AG04450 (cell line): Measurements from ENCODE around the gene PIP5KL1. TPM values are rescaled to one million over a fixed set of nuclear protein-coding genes. Genes with fewer than 3 reads are reported as not detected.

Experiments used
- CTCF ChIA-PET: fragments of 300-600, 350-600 bp; formaldehyde crosslinking; extraction: SDS; loops from one replicate; lab custom pipeline; 2022; ENCODE audit warnings: antibody characterized with exemption, inconsistent platforms; lab: Charles Lee
- POLR2A ChIA-PET: fragments of 350-600 bp; formaldehyde crosslinking; extraction: SDS; loops from one replicate; lab custom pipeline; 2021; ENCODE audit warnings: antibody characterized with exemption, inconsistent platforms; lab: Yijun Ruan, JAX
- DNase-seq: peaks from one replicate; pipeline ENCODE4 v3.0.0-alpha.2; 2011; ENCODE audit warnings: low read depth, low spot score
- H3K27ac ChIP-seq: one replicate; pipeline ENCODE4 v1.5.1; 2012; ENCODE audit warnings: low read depth, low read length, control low read depth
- H3K27me3 ChIP-seq: one replicate; pipeline ENCODE4 v1.6.0; 2012; ENCODE audit warnings: low read length; ENCODE audit not compliant: control insufficient read depth, insufficient read depth
- H3K4me3 ChIP-seq: 2 replicates; pipeline ENCODE4 v1.5.1; 2011; ENCODE audit warnings: mild to moderate bottlenecking, low read depth, low read length, control low read depth
- H3K9me3 ChIP-seq: 2 replicates; pipeline ENCODE4 v1.5.1; 2012; ENCODE audit warnings: low read length; ENCODE audit not compliant: control insufficient read depth, insufficient read depth
- polyA plus RNA-seq: library from polyadenylated mRNA; depleted of rRNA; stranded (reverse); fragments of >200 nt; gene quantifications from 2 replicates; pipeline ENCODE4 v1.2.3, GENCODE V29; 2011
- TF ChIP-seq, protein P1 (sequence below): IDR thresholded peaks from 2 replicates; pipeline ENCODE4 v1.5.1; 2011; ENCODE audit warnings: low read depth, low read length, control low read depth, inconsistent platforms

Gene PIP5KL1
- polyA plus RNA-seq, 1 experiment = 1.2 TPM

- H3K27ac ChIP-seq = peak overlapping the region; percentile 2
- ChIA-PET POLR2A (no interaction called here), CTCF (interaction anchor here (1.0 to 1.4 kb wide), 2 partner anchors 8 to 100 kb away, joined by 3 read pairs; no protein-coding TSS in a partner anchor)
- no peaks in the 10 kb centered on the region for H3K27me3 ChIP-seq
- no peaks in the 10 kb centered on the region; the same call in 1 of the 2 replicates for H3K9me3 ChIP-seq
- H3K4me3 ChIP-seq = peak overlapping the region; percentile 96; the same call in 1 of the 2 replicates
- DNase-seq = no peak
- TF ChIP-seq, protein P1, sequence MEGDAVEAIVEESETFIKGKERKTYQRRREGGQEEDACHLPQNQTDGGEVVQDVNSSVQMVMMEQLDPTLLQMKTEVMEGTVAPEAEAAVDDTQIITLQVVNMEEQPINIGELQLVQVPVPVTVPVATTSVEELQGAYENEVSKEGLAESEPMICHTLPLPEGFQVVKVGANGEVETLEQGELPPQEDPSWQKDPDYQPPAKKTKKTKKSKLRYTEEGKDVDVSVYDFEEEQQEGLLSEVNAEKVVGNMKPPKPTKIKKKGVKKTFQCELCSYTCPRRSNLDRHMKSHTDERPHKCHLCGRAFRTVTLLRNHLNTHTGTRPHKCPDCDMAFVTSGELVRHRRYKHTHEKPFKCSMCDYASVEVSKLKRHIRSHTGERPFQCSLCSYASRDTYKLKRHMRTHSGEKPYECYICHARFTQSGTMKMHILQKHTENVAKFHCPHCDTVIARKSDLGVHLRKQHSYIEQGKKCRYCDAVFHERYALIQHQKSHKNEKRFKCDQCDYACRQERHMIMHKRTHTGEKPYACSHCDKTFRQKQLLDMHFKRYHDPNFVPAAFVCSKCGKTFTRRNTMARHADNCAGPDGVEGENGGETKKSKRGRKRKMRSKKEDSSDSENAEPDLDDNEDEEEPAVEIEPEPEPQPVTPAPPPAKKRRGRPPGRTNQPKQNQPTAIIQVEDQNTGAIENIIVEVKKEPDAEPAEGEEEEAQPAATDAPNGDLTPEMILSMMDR = no peak
Observed at GRCh38 chr9:127935765-127936221, 5.2 kb upstream of the PIP5KL1 start.

DNA sequence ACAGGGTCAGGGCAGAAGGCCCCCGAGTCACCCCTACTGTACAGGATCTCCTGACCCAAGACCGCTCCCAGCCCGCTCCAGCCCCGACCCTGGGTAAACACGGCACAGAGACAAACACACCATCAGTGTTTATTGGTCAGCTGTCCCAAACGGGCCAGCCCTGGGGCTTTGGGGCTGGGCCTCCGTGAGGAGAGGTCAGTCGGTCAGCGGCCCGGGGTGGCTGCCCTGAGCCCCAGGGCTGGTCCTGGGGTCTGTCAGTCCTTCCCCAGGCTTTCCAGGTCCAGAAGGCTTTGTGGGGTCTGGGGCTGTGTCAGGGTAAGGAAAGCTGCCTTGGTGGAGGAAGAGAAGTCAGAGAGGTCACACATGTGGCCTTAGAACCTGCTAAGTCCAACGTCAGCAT is 4.4 kb upstream of the PIP5KL1 start:
- POLR2A ChIA-PET = no interaction called here

DNA sequence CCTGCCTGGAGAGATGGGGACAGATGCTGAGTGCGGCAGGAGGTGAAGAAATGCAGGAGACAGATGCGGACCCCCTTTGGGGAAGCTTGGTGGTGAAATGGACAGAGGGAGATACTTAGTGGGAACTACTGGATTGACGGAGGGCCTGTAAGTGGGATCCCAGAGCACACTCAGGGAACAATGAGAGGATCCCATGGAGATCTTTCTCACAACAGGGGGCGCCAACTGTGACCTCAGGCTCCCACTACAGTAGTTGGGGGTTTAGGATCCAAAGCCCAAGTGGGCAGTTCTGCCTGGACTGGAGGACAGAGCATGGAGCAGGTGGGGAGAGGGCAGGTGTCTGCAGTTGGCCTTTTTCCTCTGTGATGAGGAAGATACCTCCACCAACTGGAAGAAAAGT is 3.7 kb upstream of the PIP5KL1 start:
- ChIA-PET CTCF (interaction anchor here (1.4 to 3.3 kb wide), 2 partner anchors 9 to 101 kb away, joined by 3 to 19 read pairs; no protein-coding TSS in a partner anchor), POLR2A (interaction anchor here (0.7 kb wide), 1 partner anchor 21 kb away, joined by 3 read pairs; no protein-coding TSS in a partner anchor)
- no peaks in the 10 kb centered on the region for H3K27me3 ChIP-seq
- H3K9me3 ChIP-seq = no peaks in the 10 kb centered on the region; the same call in 1 of the 2 replicates
- H3K4me3 ChIP-seq = no peak overlapping the region
- no peak overlapping the region for H3K27ac ChIP-seq
- DNase-seq = no peak
- TF ChIP-seq, protein P1 = no peak

More for the DNA sequence above, 4.4 kb upstream of the PIP5KL1 start:
- Histone ChIP-seq H3K27ac (no peak overlapping the region), H3K27me3 (no peaks in the 10 kb centered on the region), H3K4me3 (no peak overlapping the region), H3K9me3 (no peaks in the 10 kb centered on the region; the same call in 1 of the 2 replicates)
- DNase-seq = no peak
- CTCF ChIA-PET = interaction anchor here (1.0 to 3.3 kb wide), 3 partner anchors 8 to 100 kb away, joined by 3 to 19 read pairs (median 3); no protein-coding TSS in a partner anchor
- TF ChIP-seq, protein P1 = no peak

DNA sequence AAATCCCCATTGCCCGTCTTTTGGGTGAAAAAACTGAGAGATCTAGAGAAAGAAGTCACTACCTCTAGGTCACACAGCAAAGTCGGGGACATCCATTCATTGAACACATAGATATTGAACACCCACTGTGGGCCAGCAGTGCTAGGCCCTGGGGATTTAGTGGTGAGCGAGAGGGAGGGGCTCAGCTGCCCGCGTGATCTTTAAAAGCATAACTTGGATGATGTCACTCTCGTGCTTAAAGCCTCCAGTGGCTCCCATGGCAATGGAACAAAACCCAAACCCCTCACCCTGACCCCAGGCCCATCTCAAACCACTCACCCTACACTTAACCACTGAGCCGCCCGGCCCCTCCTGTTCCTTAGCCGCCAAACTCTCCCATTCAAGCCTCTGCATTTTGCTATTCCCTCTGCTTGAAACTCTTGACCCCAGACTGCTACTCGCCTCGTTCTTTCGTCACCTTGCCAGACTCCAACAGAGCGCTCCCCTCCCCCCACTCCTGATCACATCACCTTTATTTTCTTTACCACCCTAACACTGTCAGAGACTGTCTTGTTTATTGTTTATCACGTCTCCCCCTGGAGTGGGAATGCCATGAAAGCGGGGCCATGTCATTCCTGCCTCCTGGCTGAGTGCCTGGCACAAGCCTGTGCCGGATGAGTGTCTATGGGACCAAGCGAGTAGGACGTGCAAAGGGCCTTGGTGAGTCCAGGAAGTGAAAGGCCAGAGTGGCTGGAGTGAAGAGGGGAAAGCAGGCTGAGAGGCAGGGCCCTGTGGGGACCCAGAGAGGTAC is 710 bp upstream of the PIP5KL1 start:
- ChIA-PET POLR2A (interaction anchor here (0.6 kb wide), 1 partner anchor 138 kb away, joined by 3 read pairs; no protein-coding TSS in a partner anchor), CTCF (interaction anchor here (0.7 to 3.3 kb wide), 2 partner anchors 12 to 185 kb away, joined by 4 to 19 read pairs; no protein-coding TSS in a partner anchor)
- TF ChIP-seq, protein P1 = no peak
- peak overlapping the region; percentile 90 for H3K27ac ChIP-seq
- no peaks in the 10 kb centered on the region for H3K27me3 ChIP-seq
- peak overlapping the region; percentile 65 for H3K4me3 ChIP-seq
- no peaks in the 10 kb centered on the region; the same call in 1 of the 2 replicates for H3K9me3 ChIP-seq
- DNase-seq = no peak
